Mesendoderm (in vitro differentiated cells): ENCODE results near the gene ALDH1L1.

ENCODE experiments used
- DNase-seq: peaks from one replicate; pipeline ENCODE4 v3.0.0; 2013
- H2AK5ac ChIP-seq: 2 replicates; pipeline ENCODE4 v1.6.1; 2013; ENCODE audit warnings: low read length, inconsistent platforms
- H2BK120ac ChIP-seq: 2 replicates; pipeline ENCODE4 v1.6.1; 2013; ENCODE audit warnings: low read depth, mild to moderate bottlenecking, low read length, moderate library complexity, mixed read lengths
- H2BK15ac ChIP-seq: replicated peaks from 2 replicates; pipeline ENCODE4 v1.6.1; 2013; ENCODE audit warnings: low read depth, mild to moderate bottlenecking, moderate library complexity
- H2BK5ac ChIP-seq: 2 replicates; pipeline ENCODE4 v1.6.1; 2013; ENCODE audit warnings: low read length, inconsistent platforms
- H3K18ac ChIP-seq: 2 replicates; pipeline ENCODE4 v1.6.1; 2013; ENCODE audit warnings: mild to moderate bottlenecking, low read length, mixed read lengths
- H3K23ac ChIP-seq: one replicate; pipeline ENCODE4 v1.6.1; 2013; ENCODE audit warnings: low read length
- H3K27ac ChIP-seq: 2 replicates; pipeline ENCODE4 v1.5.1; 2013; ENCODE audit warnings: low read depth, mild to moderate bottlenecking, inconsistent platforms, low read length, moderate library complexity
- H3K27me3 ChIP-seq: 2 replicates; pipeline ENCODE4 v1.6.1; 2013; ENCODE audit warnings: low read length, control low read depth, mild to moderate bottlenecking, inconsistent platforms; ENCODE audit not compliant: insufficient read depth, poor library complexity
- H3K36me3 ChIP-seq: 2 replicates; pipeline ENCODE4 v1.6.1; 2013; ENCODE audit warnings: low read length, inconsistent platforms; ENCODE audit not compliant: control insufficient read depth, insufficient read depth
- H3K4ac ChIP-seq: one replicate; pipeline ENCODE4 v1.6.1; 2013; ENCODE audit warnings: low read depth, mild to moderate bottlenecking, low read length, moderate library complexity
- H3K4me1 ChIP-seq: 2 replicates; pipeline ENCODE4 v1.6.1; 2013; ENCODE audit warnings: low read depth, low read length, inconsistent platforms; ENCODE audit not compliant: control insufficient read depth
- H3K4me2 ChIP-seq: 2 replicates; pipeline ENCODE4 v1.6.1; 2013; ENCODE audit warnings: low read length
- H3K4me3 ChIP-seq: 2 replicates; pipeline ENCODE4 v1.5.1; 2013; ENCODE audit warnings: mild to moderate bottlenecking, low read length
- H3K56ac ChIP-seq: one replicate; pipeline ENCODE4 v1.6.1; 2013; ENCODE audit warnings: low read length
- H3K79me1 ChIP-seq: 2 replicates; pipeline ENCODE4 v1.6.1; 2013; ENCODE audit warnings: low read length, inconsistent platforms
- H3K79me2 ChIP-seq: 2 replicates; pipeline ENCODE4 v1.6.1; 2013; ENCODE audit warnings: mild to moderate bottlenecking, low read length; ENCODE audit not compliant: control insufficient read depth, insufficient read depth
- H3K9ac ChIP-seq: 2 replicates; pipeline ENCODE4 v1.6.1; 2013; ENCODE audit warnings: low read length, inconsistent platforms
- H4K5ac ChIP-seq: one replicate; pipeline ENCODE4 v1.6.1; 2013; ENCODE audit warnings: low read length
- H4K8ac ChIP-seq: one replicate; pipeline ENCODE4 v1.6.1; 2013; ENCODE audit warnings: low read depth, mild to moderate bottlenecking, control low read depth, low read length, moderate library complexity
- WGBS: extraction: QIAGEN DNeasy Blood & Tissue Kit; methylation state at CpG from one replicate; pipeline ENCODE4 v1.1.7; 2013; ENCODE audit warnings: low lambda C conversion rate, missing lambda C conversion rate; ENCODE audit not compliant: insufficient coverage; ENCODE audit errors: extremely low coverage; 5-methylcytosine and 5-hydroxymethylcytosine counted together

Gene ALDH1L1

GRCh38 chr3:126128504-126129397 is 51.6 kb downstream of the ALDH1L1 start:
- H3K27me3 ChIP-seq = no peaks in the 10 kb centered on the region
- H3K36me3 ChIP-seq = no peaks in the 10 kb centered on the region
- no peak overlapping the region for H3K27ac ChIP-seq
- no peak overlapping the region for H3K18ac ChIP-seq
- no peaks in the 10 kb centered on the region for H3K79me2 ChIP-seq
- H3K4me3 ChIP-seq = no peak overlapping the region
- H2BK120ac ChIP-seq = no peak overlapping the region
- H4K5ac ChIP-seq = no peak overlapping the region
- no peak overlapping the region for H2AK5ac ChIP-seq
- H2BK5ac ChIP-seq = no peak overlapping the region
- no peak overlapping the region for H3K4ac ChIP-seq
- H3K4me2 ChIP-seq = no peak overlapping the region
- no peak overlapping the region for H2BK15ac ChIP-seq
- H3K23ac ChIP-seq = no peak overlapping the region
- no peak overlapping the region for H3K9ac ChIP-seq
- H3K79me1 ChIP-seq = no peaks in the 10 kb centered on the region
- no peak overlapping the region for H3K56ac ChIP-seq
- no peaks in the 10 kb centered on the region for H3K4me1 ChIP-seq
- no CpG with 5 or more reads among the region's 13 CpGs for WGBS
- DNase-seq = no peak
- H4K8ac ChIP-seq = no peak overlapping the region

GRCh38 chr3:126127904-126128303 is 52.5 kb downstream of the ALDH1L1 start:
- Histone ChIP-seq H2BK15ac (no peak overlapping the region), H3K4me3 (no peak overlapping the region), H2BK120ac (no peak overlapping the region), H3K9ac (no peak overlapping the region), H2BK5ac (no peak overlapping the region), H4K8ac (no peak overlapping the region), H3K18ac (no peak overlapping the region), H2AK5ac (no peak overlapping the region), H3K27ac (no peak overlapping the region), H3K4ac (no peak overlapping the region), H3K27me3 (no peaks in the 10 kb centered on the region), H3K23ac (no peak overlapping the region), H3K79me2 (no peaks in the 10 kb centered on the region), H3K56ac (no peak overlapping the region), H4K5ac (no peak overlapping the region), H3K4me1 (no peaks in the 10 kb centered on the region), H3K4me2 (no peak overlapping the region), H3K36me3 (no peaks in the 10 kb centered on the region), H3K79me1 (no peaks in the 10 kb centered on the region)
- no CpG with 5 or more reads among the region's 7 CpGs for WGBS
- no peak for DNase-seq

- Histone ChIP-seq H3K4me2 (no peak overlapping the region), H4K5ac (no peak overlapping the region), H3K4me1 (no peaks in the 10 kb centered on the region), H3K4me3 (no peak overlapping the region), H3K79me1 (no peaks in the 10 kb centered on the region), H3K27ac (no peak overlapping the region), H2BK120ac (no peak overlapping the region), H3K9ac (no peak overlapping the region), H2BK5ac (no peak overlapping the region), H4K8ac (no peak overlapping the region), H3K4ac (no peak overlapping the region), H3K18ac (no peak overlapping the region), H2BK15ac (no peak overlapping the region), H3K36me3 (no peaks in the 10 kb centered on the region), H3K56ac (no peak overlapping the region), H3K79me2 (no peaks in the 10 kb centered on the region), H3K27me3 (no peaks in the 10 kb centered on the region), H3K23ac (no peak overlapping the region), H2AK5ac (no peak overlapping the region)
- no peak for DNase-seq
- no CpG with 5 or more reads among the region's 10 CpGs for WGBS
These were observed 52.9 kb downstream of the ALDH1L1 start for GRCh38 chr3:126127452-126127851.

GRCh38 chr3:126126811-126127431 is 53.5 kb downstream of the ALDH1L1 start:
- Histone ChIP-seq H3K4me1 (no peaks in the 10 kb centered on the region), H2AK5ac (no peak overlapping the region), H3K4me2 (no peak overlapping the region), H3K18ac (no peak overlapping the region), H4K5ac (no peak overlapping the region), H3K4ac (no peak overlapping the region), H3K56ac (no peak overlapping the region), H4K8ac (no peak overlapping the region), H3K27ac (no peak overlapping the region), H2BK5ac (no peak overlapping the region), H3K36me3 (no peaks in the 10 kb centered on the region), H3K27me3 (no peaks in the 10 kb centered on the region), H3K79me1 (no peaks in the 10 kb centered on the region), H2BK15ac (no peak overlapping the region), H2BK120ac (no peak overlapping the region), H3K23ac (no peak overlapping the region), H3K4me3 (no peak overlapping the region), H3K9ac (no peak overlapping the region), H3K79me2 (no peaks in the 10 kb centered on the region)
- no peak for DNase-seq
- no CpG with 5 or more reads among the region's 10 CpGs for WGBS

DNA sequence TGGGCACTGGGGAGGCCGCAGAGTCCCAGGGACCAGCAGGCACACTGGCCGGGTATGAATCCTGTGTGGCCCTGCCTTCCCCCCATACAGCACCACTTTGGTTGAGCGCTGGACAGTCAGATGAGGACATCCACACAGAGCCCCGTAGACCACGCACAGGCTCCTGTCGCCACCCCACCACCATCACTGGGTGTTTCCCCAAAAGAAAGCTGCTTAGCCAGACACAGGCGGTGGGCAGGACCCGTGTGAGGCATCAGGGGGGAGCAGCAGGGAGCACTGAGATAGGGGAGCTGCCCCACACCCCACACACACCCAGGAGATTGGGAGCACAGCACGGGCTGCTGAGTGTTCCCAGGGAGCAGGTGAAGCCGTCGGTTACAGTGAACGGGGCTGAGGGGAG is 54.1 kb downstream of the ALDH1L1 start:
- H2BK15ac ChIP-seq = no peak overlapping the region
- no peak overlapping the region for H2BK120ac ChIP-seq
- no peak overlapping the region for H3K4ac ChIP-seq
- H3K27me3 ChIP-seq = no peaks in the 10 kb centered on the region
- H3K36me3 ChIP-seq = no peaks in the 10 kb centered on the region
- no peak for DNase-seq
- no peak overlapping the region for H3K9ac ChIP-seq
- no peaks in the 10 kb centered on the region for H3K4me1 ChIP-seq
- H4K8ac ChIP-seq = no peak overlapping the region
- no CpG with 5 or more reads among the region's 12 CpGs for WGBS
- no peak overlapping the region for H3K4me3 ChIP-seq
- H3K27ac ChIP-seq = no peak overlapping the region
- no peak overlapping the region for H3K18ac ChIP-seq
- H3K56ac ChIP-seq = no peak overlapping the region
- no peaks in the 10 kb centered on the region for H3K79me2 ChIP-seq
- H3K23ac ChIP-seq = no peak overlapping the region
- no peak overlapping the region for H4K5ac ChIP-seq
- H3K4me2 ChIP-seq = no peak overlapping the region
- no peak overlapping the region for H2AK5ac ChIP-seq
- H3K79me1 ChIP-seq = no peaks in the 10 kb centered on the region
- H2BK5ac ChIP-seq = no peak overlapping the region
